SK-N-SH (cell line): Measurements from ENCODE around the gene PCK1. TPM values are rescaled to one million over a fixed set of nuclear protein-coding genes. Genes with fewer than 3 reads are reported as not detected.

ENCODE experiments used
- CTCF ChIA-PET: fragments of 300-600, 350-600 bp; formaldehyde crosslinking; extraction: SDS; loops from one replicate; lab custom pipeline; 2021; lab: Yijun Ruan, JAX
- POLR2A ChIA-PET: fragments of 350-600 bp; sonication (Branson Sonifier 250); formaldehyde crosslinking; extraction: SDS; loops from one replicate; lab custom pipeline; 2020; ENCODE audit warnings: antibody characterized with exemption, inconsistent platforms; lab: Yijun Ruan, JAX
- DNase-seq: peaks from one replicate; pipeline ENCODE4 v3.0.0; 2012
- H2AFZ ChIP-seq: fragments of 200-600 bp; sonication (generic); 2 replicates; pipeline ENCODE4 v1.8.1; 2016; ENCODE audit warnings: antibody characterized with exemption, mild to moderate bottlenecking, low read depth
- H3F3A ChIP-seq: fragments of 200-600 bp; sonication (generic); replicated peaks from 2 replicates; pipeline ENCODE3; 2016; ENCODE audit warnings: antibody characterized with exemption, mild to moderate bottlenecking; ENCODE audit not compliant: insufficient read depth
- H3K27ac ChIP-seq, 2 experiments: fragments of 200-500 bp in 1 of 2; fragments of 200-600 bp in 1 of 2; sonication (Bioruptor generic) in 1 of 2; sonication (generic), shearing (Covaris generic) in 1 of 2; 2 replicates each; pipeline versions ENCODE4 v1.5.1 to v1.6.1; 2014 to 2016; ENCODE audit warnings: low read depth in 2 of 2, inconsistent platforms in 1 of 2, low read length in 1 of 2, mild to moderate bottlenecking in 1 of 2, mixed read lengths in 1 of 2
- H3K27me3 ChIP-seq: fragments of 200-600 bp; sonication (generic), shearing (Covaris generic); 2 replicates; pipeline ENCODE4 v1.6.1; 2016; ENCODE audit warnings: mixed run types; ENCODE audit not compliant: insufficient read depth
- H3K36me3 ChIP-seq, 2 experiments: fragments of 200-500 bp in 1 of 2; fragments of 200-600 bp in 1 of 2; sonication (Bioruptor generic) in 1 of 2; sonication (generic) in 1 of 2; replicated peaks in 1 of 2; 2 replicates each; pipeline versions ENCODE3 to v1.5.1; 2014 to 2016; ENCODE audit warnings: low read length in 1 of 2, mild to moderate bottlenecking in 1 of 2; ENCODE audit not compliant: insufficient read depth in 2 of 2, control insufficient read depth in 1 of 2
- H3K4me1 ChIP-seq, 2 experiments: fragments of 200-500 bp in 1 of 2; fragments of 200-600 bp in 1 of 2; sonication (Bioruptor generic) in 1 of 2; sonication (generic), shearing (Covaris generic) in 1 of 2; 2 replicates each; pipeline versions ENCODE4 v1.5.1 to v1.6.1; 2014 to 2016; ENCODE audit warnings: low read depth in 1 of 2, low read length in 1 of 2, mixed run types in 1 of 2; ENCODE audit not compliant: insufficient read depth in 2 of 2, control insufficient read depth in 1 of 2
- H3K4me2 ChIP-seq: fragments of 200-600 bp; sonication (generic), shearing (Covaris generic); 2 replicates; pipeline ENCODE4 v1.6.1; 2017; ENCODE audit warnings: mixed run types
- H3K4me3 ChIP-seq, 2 experiments: fragments of 200-500 bp in 1 of 2; fragments of 200-600 bp in 1 of 2; sonication (Bioruptor generic) in 1 of 2; sonication (generic), shearing (Covaris generic) in 1 of 2; 2 replicates each; pipeline versions ENCODE4 v1.5.1 to v1.8.1; 2014 to 2016; ENCODE audit warnings: low read depth in 2 of 2, inconsistent platforms in 1 of 2, low read length in 1 of 2, mild to moderate bottlenecking in 1 of 2, mixed read lengths in 1 of 2, moderate library complexity in 1 of 2
- H3K79me2 ChIP-seq: fragments of 200-600 bp; sonication (generic); 2 replicates; pipeline ENCODE4 v1.8.1; 2017; ENCODE audit warnings: mild to moderate bottlenecking; ENCODE audit not compliant: insufficient read depth
- H3K9ac ChIP-seq: fragments of 200-600 bp; sonication (generic); 2 replicates; pipeline ENCODE4 v1.6.1; 2017; ENCODE audit warnings: mixed run types
- H3K9me2 ChIP-seq: fragments of 200-600 bp; sonication (generic); 2 replicates; pipeline ENCODE4 v1.6.1; 2017; ENCODE audit warnings: mixed run types
- H3K9me3 ChIP-seq: fragments of 200-600 bp; sonication (generic); 2 replicates; pipeline ENCODE4 v1.6.1; 2017; ENCODE audit warnings: mixed run types, mild to moderate bottlenecking, moderate library complexity
- H4K20me1 ChIP-seq: fragments of 200-600 bp; sonication (generic); 2 replicates; pipeline ENCODE4 v1.6.1; 2017; ENCODE audit warnings: mild to moderate bottlenecking, mixed run types; ENCODE audit not compliant: insufficient read depth
- FOXJ3 ChIP-seq: sonication (generic); formaldehyde crosslinking; IDR thresholded peaks from 2 replicates; pipeline ENCODE4 v1.5.1; 2020; ENCODE audit warnings: mild to moderate bottlenecking, missing genetic modification reagents
- FOXM1 ChIP-seq: IDR thresholded peaks from 2 replicates; pipeline ENCODE4 v1.4.0; 2012; ENCODE audit warnings: low read depth, mild to moderate bottlenecking
- GABPA ChIP-seq: IDR thresholded peaks from 2 replicates; pipeline ENCODE4 v1.4.0; 2012; ENCODE audit warnings: low read depth, mild to moderate bottlenecking
- GATA2 ChIP-seq: sonication (generic); formaldehyde crosslinking; IDR thresholded peaks from 2 replicates; pipeline ENCODE4 v1.5.0; 2020; ENCODE audit warnings: mild to moderate bottlenecking, missing genetic modification reagents
- MXI1 ChIP-seq: IDR thresholded peaks from 2 replicates; pipeline ENCODE4 v1.6.1; 2012; ENCODE audit warnings: mild to moderate bottlenecking, low read depth, low read length, improper control_type of control experiment
- NRF1 ChIP-seq: IDR thresholded peaks from 2 replicates; pipeline ENCODE4 v1.6.1; 2012; ENCODE audit warnings: low read depth, mild to moderate bottlenecking, low read length
- POLR2AphosphoS5 ChIP-seq: IDR thresholded peaks from 2 replicates; pipeline ENCODE4 v1.6.1; 2012; ENCODE audit warnings: low read depth, low read length
- SMC3 ChIP-seq: IDR thresholded peaks from 2 replicates; pipeline ENCODE4 v1.6.1; 2012; ENCODE audit warnings: low read depth, low read length, improper control_type of control experiment
- TCF12 ChIP-seq: IDR thresholded peaks from 2 replicates; pipeline ENCODE4 v1.4.0; 2012
- USF2 ChIP-seq: fragments of 150-350 bp; IDR thresholded peaks from 2 replicates; pipeline ENCODE4 v1.6.1; 2017; ENCODE audit warnings: antibody characterized with exemption, low read length, low read depth, borderline replicate concordance
- YY1 ChIP-seq: IDR thresholded peaks from 2 replicates; pipeline ENCODE4 v1.4.0; 2012; ENCODE audit warnings: low read depth, mild to moderate bottlenecking
- WGBS: methylation state at CpG from one replicate; pipeline ENCODE4 v1.1.6; 2017; ENCODE audit warnings: low lambda C conversion rate; 5-methylcytosine and 5-hydroxymethylcytosine counted together
- polyA plus RNA-seq, 3 experiments: library from polyadenylated mRNA; depleted of rRNA; stranded (reverse); fragments of >200 nt; gene quantifications; 2 replicates each; pipeline ENCODE4 v1.2.3, GENCODE V29; 2012
- TF ChIP-seq, protein P1 (sequence below): IDR thresholded peaks from 2 replicates; pipeline ENCODE4 v1.6.1; 2012; ENCODE audit warnings: mild to moderate bottlenecking, low read depth, low read length, moderate library complexity

Gene PCK1
- polyA plus RNA-seq, 1 of the 3 experiments (the other 2 are of a cell fraction), result not detected

GRCh38 chr20:57548177-57549058 lies 12.5 kb upstream of the PCK1 start:
- no peaks in the 10 kb centered on the region for H3K9me3 ChIP-seq
- no peaks in the 10 kb centered on the region for H3K9me2 ChIP-seq
- H4K20me1 ChIP-seq, result no peaks in the 10 kb centered on the region
- peaks cover 43% of the 10 kb centered on the region for H3K27me3 ChIP-seq
- no peak overlapping the region for H3K9ac ChIP-seq
- DNase-seq, result no peak
- H3F3A ChIP-seq, result no peaks in the 10 kb centered on the region
- H3K79me2 ChIP-seq, result no peaks in the 10 kb centered on the region
- no peak overlapping the region for H3K4me3 ChIP-seq
- WGBS, result 61% methylated on average over 21 of the region's 21 CpGs
- H3K36me3 ChIP-seq, result no peaks in the 10 kb centered on the region
- H2AFZ ChIP-seq, result no peak overlapping the region
- no peak overlapping the region for H3K4me2 ChIP-seq
- no peak for TF ChIP-seq POLR2AphosphoS5
- TF ChIP-seq MXI1, result no peak
- TF ChIP-seq, protein P1, sequence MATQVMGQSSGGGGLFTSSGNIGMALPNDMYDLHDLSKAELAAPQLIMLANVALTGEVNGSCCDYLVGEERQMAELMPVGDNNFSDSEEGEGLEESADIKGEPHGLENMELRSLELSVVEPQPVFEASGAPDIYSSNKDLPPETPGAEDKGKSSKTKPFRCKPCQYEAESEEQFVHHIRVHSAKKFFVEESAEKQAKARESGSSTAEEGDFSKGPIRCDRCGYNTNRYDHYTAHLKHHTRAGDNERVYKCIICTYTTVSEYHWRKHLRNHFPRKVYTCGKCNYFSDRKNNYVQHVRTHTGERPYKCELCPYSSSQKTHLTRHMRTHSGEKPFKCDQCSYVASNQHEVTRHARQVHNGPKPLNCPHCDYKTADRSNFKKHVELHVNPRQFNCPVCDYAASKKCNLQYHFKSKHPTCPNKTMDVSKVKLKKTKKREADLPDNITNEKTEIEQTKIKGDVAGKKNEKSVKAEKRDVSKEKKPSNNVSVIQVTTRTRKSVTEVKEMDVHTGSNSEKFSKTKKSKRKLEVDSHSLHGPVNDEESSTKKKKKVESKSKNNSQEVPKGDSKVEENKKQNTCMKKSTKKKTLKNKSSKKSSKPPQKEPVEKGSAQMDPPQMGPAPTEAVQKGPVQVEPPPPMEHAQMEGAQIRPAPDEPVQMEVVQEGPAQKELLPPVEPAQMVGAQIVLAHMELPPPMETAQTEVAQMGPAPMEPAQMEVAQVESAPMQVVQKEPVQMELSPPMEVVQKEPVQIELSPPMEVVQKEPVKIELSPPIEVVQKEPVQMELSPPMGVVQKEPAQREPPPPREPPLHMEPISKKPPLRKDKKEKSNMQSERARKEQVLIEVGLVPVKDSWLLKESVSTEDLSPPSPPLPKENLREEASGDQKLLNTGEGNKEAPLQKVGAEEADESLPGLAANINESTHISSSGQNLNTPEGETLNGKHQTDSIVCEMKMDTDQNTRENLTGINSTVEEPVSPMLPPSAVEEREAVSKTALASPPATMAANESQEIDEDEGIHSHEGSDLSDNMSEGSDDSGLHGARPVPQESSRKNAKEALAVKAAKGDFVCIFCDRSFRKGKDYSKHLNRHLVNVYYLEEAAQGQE, result no peak
- no peak for TF ChIP-seq FOXM1
- TF ChIP-seq SMC3, result no peak
- TF ChIP-seq GATA2 (CRISPR knock-in tag), result no peak
- TF ChIP-seq TCF12, result no peak
- no peak for TF ChIP-seq FOXJ3 (CRISPR knock-in tag)
- TF ChIP-seq USF2, result no peak
- TF ChIP-seq GABPA, result no peak
- TF ChIP-seq YY1, result no peak
- H3K27ac ChIP-seq, result no peak overlapping the region
- no peaks in the 10 kb centered on the region for H3K4me1 ChIP-seq
- CTCF ChIA-PET, result interaction anchor here (1.0 to 1.1 kb wide), 2 partner anchors 34 kb away, joined by 4 read pairs; no protein-coding TSS in a partner anchor
- POLR2A ChIA-PET, result no interaction called here

- ChIA-PET POLR2A (no interaction called here), CTCF (no interaction called here)
- Histone ChIP-seq H3K4me3 (no peak overlapping the region), H4K20me1 (no peaks in the 10 kb centered on the region), H3K4me1 (no peaks in the 10 kb centered on the region), H3K27me3 (peaks cover 16% of the 10 kb centered on the region; the same call in 1 of the 2 replicates), H3F3A (no peaks in the 10 kb centered on the region), H3K9ac (no peak overlapping the region), H3K4me2 (no peak overlapping the region), H3K9me3 (no peaks in the 10 kb centered on the region), H3K9me2 (no peaks in the 10 kb centered on the region), H3K27ac (no peak overlapping the region), H3K36me3 (no peaks in the 10 kb centered on the region), H3K79me2 (no peaks in the 10 kb centered on the region), H2AFZ (no peak overlapping the region)
- no peak for DNase-seq
- TF ChIP-seq NRF1, result no peak
- 77% methylated on average over 6 of the region's 6 CpGs for WGBS
Observed at GRCh38 chr20:57552471-57552870, 8.4 kb upstream of the PCK1 start.
